ENCODE data around the gene SUSD6.

DNA sequence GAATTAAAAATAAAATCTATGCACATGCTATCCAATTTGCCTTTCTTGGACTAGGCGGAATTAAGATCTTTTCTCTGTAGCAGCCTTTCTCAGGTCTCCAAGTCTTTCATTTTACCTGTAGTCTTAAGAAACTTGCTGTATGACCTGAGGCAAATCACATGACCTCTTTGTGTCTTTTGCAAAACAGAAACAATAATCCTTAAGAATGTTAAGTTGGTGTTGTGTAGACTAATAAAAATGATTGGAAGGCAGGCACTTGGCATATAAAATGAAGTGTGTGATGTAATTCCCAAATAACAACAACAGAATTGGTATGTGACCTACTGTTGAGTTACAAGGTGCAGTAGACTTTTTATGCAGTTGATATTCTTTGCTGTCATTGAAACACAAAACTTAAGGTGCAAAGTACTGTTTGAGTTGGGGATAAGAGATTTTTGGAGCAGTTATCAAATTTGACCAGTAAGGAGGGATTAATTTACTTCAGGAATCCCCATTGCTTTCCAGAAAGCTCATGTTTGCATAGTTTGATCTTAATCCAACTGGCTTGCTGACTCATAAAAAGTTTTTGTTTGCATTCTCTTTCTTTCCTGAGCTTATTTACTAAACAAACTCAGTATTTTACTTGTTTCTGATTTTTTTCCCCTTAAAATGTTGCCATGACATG lies 51.4 kb downstream of the SUSD6 start:
- TF ChIP-seq, protein P1, sequence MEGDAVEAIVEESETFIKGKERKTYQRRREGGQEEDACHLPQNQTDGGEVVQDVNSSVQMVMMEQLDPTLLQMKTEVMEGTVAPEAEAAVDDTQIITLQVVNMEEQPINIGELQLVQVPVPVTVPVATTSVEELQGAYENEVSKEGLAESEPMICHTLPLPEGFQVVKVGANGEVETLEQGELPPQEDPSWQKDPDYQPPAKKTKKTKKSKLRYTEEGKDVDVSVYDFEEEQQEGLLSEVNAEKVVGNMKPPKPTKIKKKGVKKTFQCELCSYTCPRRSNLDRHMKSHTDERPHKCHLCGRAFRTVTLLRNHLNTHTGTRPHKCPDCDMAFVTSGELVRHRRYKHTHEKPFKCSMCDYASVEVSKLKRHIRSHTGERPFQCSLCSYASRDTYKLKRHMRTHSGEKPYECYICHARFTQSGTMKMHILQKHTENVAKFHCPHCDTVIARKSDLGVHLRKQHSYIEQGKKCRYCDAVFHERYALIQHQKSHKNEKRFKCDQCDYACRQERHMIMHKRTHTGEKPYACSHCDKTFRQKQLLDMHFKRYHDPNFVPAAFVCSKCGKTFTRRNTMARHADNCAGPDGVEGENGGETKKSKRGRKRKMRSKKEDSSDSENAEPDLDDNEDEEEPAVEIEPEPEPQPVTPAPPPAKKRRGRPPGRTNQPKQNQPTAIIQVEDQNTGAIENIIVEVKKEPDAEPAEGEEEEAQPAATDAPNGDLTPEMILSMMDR (IDR thresholded peaks at IDR 0.05): no peak
- no peak for TF ChIP-seq RCOR1 (IDR thresholded peaks at IDR 0.05; ENCODE audit: low read depth, low read length)
- no peak for TF ChIP-seq BHLHE40 (IDR thresholded peaks at IDR 0.05; ENCODE audit: low read depth, low read length)
- TF ChIP-seq, protein P2, sequence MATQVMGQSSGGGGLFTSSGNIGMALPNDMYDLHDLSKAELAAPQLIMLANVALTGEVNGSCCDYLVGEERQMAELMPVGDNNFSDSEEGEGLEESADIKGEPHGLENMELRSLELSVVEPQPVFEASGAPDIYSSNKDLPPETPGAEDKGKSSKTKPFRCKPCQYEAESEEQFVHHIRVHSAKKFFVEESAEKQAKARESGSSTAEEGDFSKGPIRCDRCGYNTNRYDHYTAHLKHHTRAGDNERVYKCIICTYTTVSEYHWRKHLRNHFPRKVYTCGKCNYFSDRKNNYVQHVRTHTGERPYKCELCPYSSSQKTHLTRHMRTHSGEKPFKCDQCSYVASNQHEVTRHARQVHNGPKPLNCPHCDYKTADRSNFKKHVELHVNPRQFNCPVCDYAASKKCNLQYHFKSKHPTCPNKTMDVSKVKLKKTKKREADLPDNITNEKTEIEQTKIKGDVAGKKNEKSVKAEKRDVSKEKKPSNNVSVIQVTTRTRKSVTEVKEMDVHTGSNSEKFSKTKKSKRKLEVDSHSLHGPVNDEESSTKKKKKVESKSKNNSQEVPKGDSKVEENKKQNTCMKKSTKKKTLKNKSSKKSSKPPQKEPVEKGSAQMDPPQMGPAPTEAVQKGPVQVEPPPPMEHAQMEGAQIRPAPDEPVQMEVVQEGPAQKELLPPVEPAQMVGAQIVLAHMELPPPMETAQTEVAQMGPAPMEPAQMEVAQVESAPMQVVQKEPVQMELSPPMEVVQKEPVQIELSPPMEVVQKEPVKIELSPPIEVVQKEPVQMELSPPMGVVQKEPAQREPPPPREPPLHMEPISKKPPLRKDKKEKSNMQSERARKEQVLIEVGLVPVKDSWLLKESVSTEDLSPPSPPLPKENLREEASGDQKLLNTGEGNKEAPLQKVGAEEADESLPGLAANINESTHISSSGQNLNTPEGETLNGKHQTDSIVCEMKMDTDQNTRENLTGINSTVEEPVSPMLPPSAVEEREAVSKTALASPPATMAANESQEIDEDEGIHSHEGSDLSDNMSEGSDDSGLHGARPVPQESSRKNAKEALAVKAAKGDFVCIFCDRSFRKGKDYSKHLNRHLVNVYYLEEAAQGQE (IDR thresholded peaks at IDR 0.05): no peak
- no peak for TF ChIP-seq EHMT2 (IDR thresholded peaks at IDR 0.05; ENCODE audit: low read depth)
- TF ChIP-seq POLR2A (IDR thresholded peaks at IDR 0.05; ENCODE audit: low read length): no peak
